Uterus (tissue), 4 donors: Measurements from ENCODE around the gene EYS. TPM values are rescaled to one million over a fixed set of nuclear protein-coding genes. Genes with fewer than 3 reads are reported as not detected.

ENCODE experiments used
- DNase-seq, 2 donors: peaks; one replicate each; pipeline ENCODE4 v3.0.0-alpha.2; 2019 to 2020
- H3K27ac ChIP-seq, 2 donors: fragments of 200-600 bp; sonication (generic); 1 replicate in 1 of 2; 2 replicates in 1 of 2; pipeline ENCODE4 v1.5.1; 2016 to 2018
- H3K27me3 ChIP-seq, 2 donors: fragments of 200-600 bp; sonication (generic); one replicate each; pipeline ENCODE4 v1.5.1; 2018 to 2019; ENCODE audit warnings: control low read depth in 1 of 2
- H3K36me3 ChIP-seq, 2 donors: fragments of 200-600 bp; sonication (generic); one replicate each; pipeline ENCODE4 v1.5.1; 2019; ENCODE audit warnings: control low read depth in 1 of 2
- H3K4me1 ChIP-seq, 2 donors: fragments of 200-600 bp; sonication (generic); one replicate each; pipeline ENCODE4 v1.5.1; 2018 to 2019; ENCODE audit warnings: control low read depth in 1 of 2
- H3K4me3 ChIP-seq, 2 donors: fragments of 200-600 bp; sonication (generic); 1 replicate in 1 of 2; 2 replicates in 1 of 2; pipeline ENCODE4 v1.5.1; 2018 to 2019; ENCODE audit warnings: mild to moderate bottlenecking in 1 of 2
- H3K9me3 ChIP-seq, 2 donors: fragments of 200-600 bp; sonication (generic); one replicate each; pipeline ENCODE4 v1.5.1; 2019; ENCODE audit warnings: control low read depth in 1 of 2
- POLR2A ChIP-seq, 2 donors: fragments of 450-650 bp; IDR thresholded peaks; one replicate each; pipeline ENCODE4 v1.6.1; 2016; ENCODE audit warnings: antibody characterized with exemption in 2 of 2, mild to moderate bottlenecking in 1 of 2, moderate library complexity in 1 of 2
- intact Hi-C: fragments of 100-400 bp; cut with DNase I; formaldehyde crosslinking; loops from one replicate; pipeline ENCODE4 v1.15.1; 2023; ENCODE audit warnings: low total_unique reads
- total RNA-seq, 4 donors: library from RNA; depleted of rRNA in 3 of 4; stranded (reverse); fragments of >200 nt in 3 of 4; gene quantifications; one replicate each; pipeline versions ENCODE4 v1.1.0 to v1.2.4, GENCODE V29; 2014 to 2023
- TF ChIP-seq, protein P1 (sequence below), 4 experiments: fragments of 200-600 bp in 2 of 4; fragments of 450-650 bp in 2 of 4; sonication (generic) in 2 of 4; IDR thresholded peaks; one replicate each; pipeline ENCODE4 v1.5.1; 2016 to 2019; ENCODE audit warnings: antibody characterized with exemption in 4 of 4, mild to moderate bottlenecking in 2 of 4, moderate library complexity in 1 of 4
- donor health status: DM: yes; HTN: yes; CAD: no.

Gene EYS
- total RNA-seq, 4 donors from 2014 or later: 1.3 TPM; not detected in 3

DNA sequence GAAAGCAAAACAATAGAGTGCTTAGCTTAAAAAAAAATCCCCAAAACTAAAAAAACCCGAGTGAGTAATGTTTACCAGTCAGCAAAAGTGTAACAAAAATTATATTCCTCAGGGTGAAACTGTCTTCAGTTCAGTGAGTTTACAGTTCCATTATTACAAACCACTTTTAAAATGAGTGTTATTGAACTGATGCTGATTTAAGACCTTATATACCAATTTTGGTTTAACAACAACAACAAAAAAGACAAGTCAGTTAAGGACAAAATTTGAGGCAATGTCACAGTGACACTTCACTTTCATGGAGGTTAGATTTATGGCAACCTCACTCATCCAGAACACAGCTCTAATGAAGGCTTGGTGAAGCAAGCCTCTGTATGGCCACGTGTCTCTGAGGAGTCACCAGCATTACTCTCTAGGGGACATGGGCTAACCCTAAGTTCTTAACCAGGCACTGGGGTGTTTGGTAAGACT is 1440.6 kb downstream of the EYS start:
- no peak for DNase-seq
- Histone ChIP-seq H3K4me1 (no peaks in the 10 kb centered on the region), H3K36me3 (no peaks in the 10 kb centered on the region), H3K27me3 (no peaks in the 10 kb centered on the region), H3K27ac (no peak overlapping the region), H3K4me3 (no peak overlapping the region), H3K9me3 (no peaks in the 10 kb centered on the region)
- intact Hi-C loops: no loop called here
- TF ChIP-seq, protein P1, sequence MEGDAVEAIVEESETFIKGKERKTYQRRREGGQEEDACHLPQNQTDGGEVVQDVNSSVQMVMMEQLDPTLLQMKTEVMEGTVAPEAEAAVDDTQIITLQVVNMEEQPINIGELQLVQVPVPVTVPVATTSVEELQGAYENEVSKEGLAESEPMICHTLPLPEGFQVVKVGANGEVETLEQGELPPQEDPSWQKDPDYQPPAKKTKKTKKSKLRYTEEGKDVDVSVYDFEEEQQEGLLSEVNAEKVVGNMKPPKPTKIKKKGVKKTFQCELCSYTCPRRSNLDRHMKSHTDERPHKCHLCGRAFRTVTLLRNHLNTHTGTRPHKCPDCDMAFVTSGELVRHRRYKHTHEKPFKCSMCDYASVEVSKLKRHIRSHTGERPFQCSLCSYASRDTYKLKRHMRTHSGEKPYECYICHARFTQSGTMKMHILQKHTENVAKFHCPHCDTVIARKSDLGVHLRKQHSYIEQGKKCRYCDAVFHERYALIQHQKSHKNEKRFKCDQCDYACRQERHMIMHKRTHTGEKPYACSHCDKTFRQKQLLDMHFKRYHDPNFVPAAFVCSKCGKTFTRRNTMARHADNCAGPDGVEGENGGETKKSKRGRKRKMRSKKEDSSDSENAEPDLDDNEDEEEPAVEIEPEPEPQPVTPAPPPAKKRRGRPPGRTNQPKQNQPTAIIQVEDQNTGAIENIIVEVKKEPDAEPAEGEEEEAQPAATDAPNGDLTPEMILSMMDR (IDR thresholded peaks at IDR 0.05): no peak
- TF ChIP-seq POLR2A (IDR thresholded peaks at IDR 0.05): no peak

DNA sequence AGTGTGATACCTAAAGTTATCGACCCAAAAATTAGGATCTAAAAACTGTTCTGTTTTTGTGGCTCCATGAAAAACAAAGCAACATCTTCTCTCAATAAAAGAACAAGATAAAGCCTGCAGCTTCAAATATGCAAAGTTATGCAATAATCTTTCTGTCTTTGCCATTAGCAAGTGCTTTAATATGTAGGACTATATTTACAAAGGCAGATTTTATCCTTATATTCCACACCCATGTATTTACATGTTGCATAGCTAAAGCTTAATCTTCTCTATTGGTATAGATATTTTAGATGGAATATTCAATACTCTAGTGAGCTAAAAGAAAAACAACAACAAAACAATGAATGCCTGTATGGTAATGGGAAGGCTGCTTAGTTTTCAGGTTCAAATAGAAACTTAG is 1443.2 kb downstream of the EYS start:
- Histone ChIP-seq H3K27ac (no peak overlapping the region), H3K36me3 (no peaks in the 10 kb centered on the region), H3K4me1 (no peaks in the 10 kb centered on the region), H3K9me3 (no peaks in the 10 kb centered on the region), H3K4me3 (no peak overlapping the region), H3K27me3 (no peaks in the 10 kb centered on the region)
- intact Hi-C loops: no loop called here
- no peak for TF ChIP-seq POLR2A (IDR thresholded peaks at IDR 0.05)
- TF ChIP-seq, protein P1 (IDR thresholded peaks at IDR 0.05): no peak
- DNase-seq: no peak

DNA sequence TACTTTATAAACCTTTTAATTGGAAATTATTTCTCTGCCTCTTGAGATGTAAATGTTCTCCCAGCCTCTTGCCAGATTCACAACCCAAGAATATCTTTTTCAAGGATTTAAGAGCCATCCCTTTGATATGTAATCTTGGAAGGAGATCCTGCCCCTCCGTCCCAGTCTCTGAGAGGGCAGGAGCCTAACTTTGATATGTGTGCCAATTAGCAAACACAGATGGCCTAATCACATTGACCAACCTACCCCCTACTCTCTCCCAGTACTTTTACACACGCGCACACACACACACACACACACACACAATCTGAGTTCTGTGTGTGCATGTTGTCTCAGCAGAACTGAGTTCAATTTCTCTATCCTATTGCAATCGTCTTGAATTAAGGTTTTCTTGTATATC is 1447.7 kb downstream of the EYS start:
- intact Hi-C loops: no loop called here
- no peak overlapping the region for H3K27ac ChIP-seq
- no peaks in the 10 kb centered on the region for H3K4me1 ChIP-seq
- no peak overlapping the region for H3K4me3 ChIP-seq
- no peaks in the 10 kb centered on the region for H3K36me3 ChIP-seq
- TF ChIP-seq, protein P1 (IDR thresholded peaks at IDR 0.05): no peak
- TF ChIP-seq POLR2A (IDR thresholded peaks at IDR 0.05): no peak
- H3K27me3 ChIP-seq: no peaks in the 10 kb centered on the region
- no peaks in the 10 kb centered on the region for H3K9me3 ChIP-seq
- no peak for DNase-seq

DNA sequence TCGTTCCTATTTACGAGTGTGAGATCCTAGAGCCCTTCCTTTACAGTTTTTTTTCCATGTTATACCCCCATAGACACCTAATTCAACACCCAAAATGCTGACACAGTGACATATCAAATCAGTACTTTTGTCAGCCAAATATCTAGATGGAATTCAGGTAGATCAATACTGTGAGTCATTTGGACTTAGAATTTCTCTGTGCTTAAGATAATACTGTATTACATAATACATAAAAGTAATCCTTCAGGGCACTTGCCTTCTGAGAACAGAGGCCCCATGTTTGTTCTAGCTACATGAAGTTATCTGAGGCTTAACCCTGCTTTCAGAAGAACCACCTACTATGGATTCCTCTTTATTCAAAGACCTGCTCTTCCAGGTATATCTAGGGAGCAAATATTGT is 1448.3 kb downstream of the EYS start:
- H3K27ac ChIP-seq: no peak overlapping the region
- no peaks in the 10 kb centered on the region for H3K9me3 ChIP-seq
- H3K27me3 ChIP-seq: no peaks in the 10 kb centered on the region
- H3K4me1 ChIP-seq: no peaks in the 10 kb centered on the region
- TF ChIP-seq, protein P1 (IDR thresholded peaks at IDR 0.05): no peak
- TF ChIP-seq POLR2A (IDR thresholded peaks at IDR 0.05): no peak
- no peak overlapping the region for H3K4me3 ChIP-seq
- no peaks in the 10 kb centered on the region for H3K36me3 ChIP-seq
- DNase-seq: no peak
- intact Hi-C loops: no loop called here

DNA sequence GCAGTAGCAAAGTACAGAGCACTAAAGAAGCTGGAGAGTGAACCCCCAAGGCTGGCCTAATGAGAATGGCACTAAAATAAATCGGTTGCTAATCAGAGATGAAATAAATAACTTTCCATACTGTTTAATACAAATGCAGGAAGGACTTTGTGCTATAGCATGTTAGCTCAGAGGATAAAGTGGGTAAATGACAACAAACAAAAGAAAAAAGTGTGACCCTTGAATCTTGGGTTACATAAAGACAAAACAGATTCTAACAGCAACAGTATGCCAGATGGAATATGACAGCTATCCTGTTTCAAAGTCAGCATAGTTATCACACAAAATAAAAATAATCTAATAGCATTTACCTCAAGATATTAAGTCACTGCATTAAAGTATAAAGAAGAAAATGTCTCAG is 1448.7 kb downstream of the EYS start:
- Histone ChIP-seq H3K9me3 (no peaks in the 10 kb centered on the region), H3K4me3 (no peak overlapping the region), H3K36me3 (no peaks in the 10 kb centered on the region), H3K27me3 (no peaks in the 10 kb centered on the region), H3K27ac (no peak overlapping the region), H3K4me1 (no peaks in the 10 kb centered on the region)
- intact Hi-C loops: no loop called here
- DNase-seq: no peak
- no peak for TF ChIP-seq POLR2A (IDR thresholded peaks at IDR 0.05)
- TF ChIP-seq, protein P1 (IDR thresholded peaks at IDR 0.05): no peak
